ENCODE measurements around the gene LRIG3. TPM values are rescaled to one million over a fixed set of nuclear protein-coding genes. Genes with fewer than 3 reads are reported as not detected.

LRIG3 gene
- total RNA-seq, 1 donor from 2014 or later = 12.6 TPM

- TF ChIP-seq CTCF (conservative IDR thresholded peaks at IDR 0.05; ENCODE audit: low read depth, low read length) = no peak
- H3K4me3 ChIP-seq (ENCODE audit: low read depth, low read length) = no peak overlapping the region
- no peak for DNase-seq (ENCODE audit: low read depth)
Measured at GRCh38 chr12:58841058-58841798, 79.1 kb downstream of the LRIG3 start.

- no peak for TF ChIP-seq CTCF (conservative IDR thresholded peaks at IDR 0.05; ENCODE audit: low read depth, low read length)
Measured at GRCh38 chr12:58833853-58834252, 86.5 kb downstream of the LRIG3 start.

GRCh38 chr12:58832920-58833319 lies 87.4 kb downstream of the LRIG3 start:
- no peak for DNase-seq (ENCODE audit: low read depth)
- no peak for TF ChIP-seq CTCF (conservative IDR thresholded peaks at IDR 0.05; ENCODE audit: low read depth, low read length)
- no peak overlapping the region for H3K4me3 ChIP-seq (ENCODE audit: low read depth, low read length)

More at GRCh38 chr12:58833853-58834252, 86.5 kb downstream of the LRIG3 start:
- no peak for DNase-seq (ENCODE audit: low read depth)
- no peak overlapping the region for H3K4me3 ChIP-seq (ENCODE audit: low read depth, low read length)

Data from epithelial cell of proximal tubule (primary cell).